ENCODE results near the gene PNKD. TPM values are rescaled to one million over a fixed set of nuclear protein-coding genes. Genes with fewer than 3 reads are reported as not detected.

PNKD gene
- total RNA-seq, 1 experiment from 2014 or later, result 49.8 TPM

DNA sequence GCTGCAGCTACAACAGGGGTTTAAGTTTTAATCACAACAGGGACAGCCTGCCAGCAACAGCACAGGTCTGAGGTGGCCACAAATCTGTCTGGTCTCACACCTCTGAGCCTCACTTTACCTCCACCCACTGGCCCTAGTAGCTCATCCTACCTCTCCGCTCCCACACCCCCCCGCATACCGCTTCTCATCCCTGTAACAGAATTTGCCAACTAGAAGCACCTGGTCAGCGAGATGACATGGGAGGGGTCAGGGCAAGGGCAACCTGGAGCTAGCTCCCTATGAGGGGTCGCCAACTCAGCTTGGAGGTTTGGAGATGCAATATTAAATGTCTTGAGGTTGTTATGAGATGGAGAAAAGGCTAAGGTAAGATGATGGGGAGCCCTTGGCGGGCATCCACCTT lies 93.9 kb downstream of the PNKD start:
- TF ChIP-seq, protein P1, sequence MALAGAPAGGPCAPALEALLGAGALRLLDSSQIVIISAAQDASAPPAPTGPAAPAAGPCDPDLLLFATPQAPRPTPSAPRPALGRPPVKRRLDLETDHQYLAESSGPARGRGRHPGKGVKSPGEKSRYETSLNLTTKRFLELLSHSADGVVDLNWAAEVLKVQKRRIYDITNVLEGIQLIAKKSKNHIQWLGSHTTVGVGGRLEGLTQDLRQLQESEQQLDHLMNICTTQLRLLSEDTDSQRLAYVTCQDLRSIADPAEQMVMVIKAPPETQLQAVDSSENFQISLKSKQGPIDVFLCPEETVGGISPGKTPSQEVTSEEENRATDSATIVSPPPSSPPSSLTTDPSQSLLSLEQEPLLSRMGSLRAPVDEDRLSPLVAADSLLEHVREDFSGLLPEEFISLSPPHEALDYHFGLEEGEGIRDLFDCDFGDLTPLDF (CRISPR knock-in tag; IDR thresholded peaks at IDR 0.05), result no peak
- no peak for TF ChIP-seq ZNF317 (CRISPR knock-in tag; IDR thresholded peaks at IDR 0.05; ENCODE audit: borderline replicate concordance, low read depth)
- TF ChIP-seq ELF4 (CRISPR knock-in tag; IDR thresholded peaks at IDR 0.05; ENCODE audit: low read depth), result no peak
- TF ChIP-seq SP1 (CRISPR knock-in tag; conservative IDR thresholded peaks at IDR 0.05), result no peak
- TF ChIP-seq NR2C2 (CRISPR knock-in tag; IDR thresholded peaks at IDR 0.05), result no peak
- ChIA-PET CTCF (interaction anchor here (1.7 kb wide), 1 partner anchor 68 kb away, joined by 4 read pairs; no protein-coding TSS in a partner anchor), POLR2A (no interaction called here)
- no peak for ATAC-seq
- Mint-ChIP-seq H3K36me3 (no peaks in the 10 kb centered on the region), H3K27me3 (ENCODE audit: low read depth) (no peaks in the 10 kb centered on the region), H3K4me3 (no peak overlapping the region), H3K4me1 (peaks cover 9% of the 10 kb centered on the region; the same call in 1 of the 2 replicates), H3K9me3 (no peaks in the 10 kb centered on the region), H3K27ac (no peak overlapping the region)
- DNase-seq (ENCODE audit: low spot score), result no peak

DNA sequence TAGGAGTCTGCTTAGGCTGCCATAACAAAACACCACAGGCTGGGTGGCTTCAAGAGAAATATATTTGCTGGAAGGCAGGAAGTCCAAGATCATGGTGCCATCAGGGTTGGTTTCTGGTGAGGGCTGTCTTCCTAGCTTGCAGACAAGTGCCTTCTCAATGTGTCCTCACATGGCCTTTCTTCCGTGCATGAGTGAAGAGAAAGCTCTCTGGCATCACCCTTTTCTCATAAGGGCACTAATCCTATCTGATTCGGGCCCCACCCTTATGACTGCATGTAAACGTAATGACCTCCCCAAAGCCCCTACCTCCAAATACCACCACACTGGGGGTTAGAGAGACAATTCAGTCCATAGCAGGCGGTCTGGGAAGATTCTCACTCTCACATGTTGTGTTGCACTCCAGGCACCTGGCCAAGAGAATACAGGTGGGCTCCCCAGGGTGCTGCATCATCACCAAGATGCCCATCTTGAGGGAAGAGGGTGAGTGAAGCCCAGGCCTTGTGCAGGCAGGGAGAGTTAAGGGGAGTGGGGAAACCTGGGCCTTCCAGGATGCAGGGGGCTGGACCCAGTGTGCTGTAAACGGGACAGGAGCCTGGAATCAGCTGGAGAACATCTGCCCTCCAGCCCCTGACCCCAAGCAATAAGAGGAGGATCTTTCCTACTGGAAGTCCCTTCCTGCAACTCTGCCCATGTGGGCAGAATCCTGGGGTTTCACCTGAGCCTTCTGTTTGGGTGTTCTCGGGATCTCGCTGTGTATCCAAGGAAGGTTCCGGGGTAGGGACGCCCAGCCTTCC lies 96.5 kb downstream of the PNKD start:
- Mint-ChIP-seq H3K4me3 (peak overlapping the region; percentile 77), H3K27ac (peak overlapping the region; percentile 65), H3K36me3 (no peaks in the 10 kb centered on the region), H3K4me1 (peaks cover 6% of the 10 kb centered on the region; the same call in 1 of the 2 replicates), H3K27me3 (ENCODE audit: low read depth) (no peaks in the 10 kb centered on the region), H3K9me3 (no peaks in the 10 kb centered on the region)
- ATAC-seq (no peak), DNase-seq (ENCODE audit: low spot score) (no peak)
- TF ChIP-seq ZNF423 (CRISPR knock-in tag; IDR thresholded peaks at IDR 0.05), result 0 out of 2 replicates have a peak, but pooled peaks have one; percentile 9
- TF ChIP-seq, protein P2, sequence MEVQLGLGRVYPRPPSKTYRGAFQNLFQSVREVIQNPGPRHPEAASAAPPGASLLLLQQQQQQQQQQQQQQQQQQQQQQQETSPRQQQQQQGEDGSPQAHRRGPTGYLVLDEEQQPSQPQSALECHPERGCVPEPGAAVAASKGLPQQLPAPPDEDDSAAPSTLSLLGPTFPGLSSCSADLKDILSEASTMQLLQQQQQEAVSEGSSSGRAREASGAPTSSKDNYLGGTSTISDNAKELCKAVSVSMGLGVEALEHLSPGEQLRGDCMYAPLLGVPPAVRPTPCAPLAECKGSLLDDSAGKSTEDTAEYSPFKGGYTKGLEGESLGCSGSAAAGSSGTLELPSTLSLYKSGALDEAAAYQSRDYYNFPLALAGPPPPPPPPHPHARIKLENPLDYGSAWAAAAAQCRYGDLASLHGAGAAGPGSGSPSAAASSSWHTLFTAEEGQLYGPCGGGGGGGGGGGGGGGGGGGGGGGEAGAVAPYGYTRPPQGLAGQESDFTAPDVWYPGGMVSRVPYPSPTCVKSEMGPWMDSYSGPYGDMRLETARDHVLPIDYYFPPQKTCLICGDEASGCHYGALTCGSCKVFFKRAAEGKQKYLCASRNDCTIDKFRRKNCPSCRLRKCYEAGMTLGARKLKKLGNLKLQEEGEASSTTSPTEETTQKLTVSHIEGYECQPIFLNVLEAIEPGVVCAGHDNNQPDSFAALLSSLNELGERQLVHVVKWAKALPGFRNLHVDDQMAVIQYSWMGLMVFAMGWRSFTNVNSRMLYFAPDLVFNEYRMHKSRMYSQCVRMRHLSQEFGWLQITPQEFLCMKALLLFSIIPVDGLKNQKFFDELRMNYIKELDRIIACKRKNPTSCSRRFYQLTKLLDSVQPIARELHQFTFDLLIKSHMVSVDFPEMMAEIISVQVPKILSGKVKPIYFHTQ (CRISPR knock-in tag; IDR thresholded peaks at IDR 0.05), result no peak
- POLR2A ChIA-PET, result interaction anchor here (0.9 to 1.3 kb wide), 2 partner anchors 20 to 38 kb away, joined by 3 read pairs; no protein-coding TSS in a partner anchor
- CTCF ChIA-PET, result interaction anchor here (0.7 to 1.6 kb wide), 7 partner anchors 10 to 293 kb away, joined by 3 to 9 read pairs (median 3); partner anchors contain the start of gene CATIP

DNA sequence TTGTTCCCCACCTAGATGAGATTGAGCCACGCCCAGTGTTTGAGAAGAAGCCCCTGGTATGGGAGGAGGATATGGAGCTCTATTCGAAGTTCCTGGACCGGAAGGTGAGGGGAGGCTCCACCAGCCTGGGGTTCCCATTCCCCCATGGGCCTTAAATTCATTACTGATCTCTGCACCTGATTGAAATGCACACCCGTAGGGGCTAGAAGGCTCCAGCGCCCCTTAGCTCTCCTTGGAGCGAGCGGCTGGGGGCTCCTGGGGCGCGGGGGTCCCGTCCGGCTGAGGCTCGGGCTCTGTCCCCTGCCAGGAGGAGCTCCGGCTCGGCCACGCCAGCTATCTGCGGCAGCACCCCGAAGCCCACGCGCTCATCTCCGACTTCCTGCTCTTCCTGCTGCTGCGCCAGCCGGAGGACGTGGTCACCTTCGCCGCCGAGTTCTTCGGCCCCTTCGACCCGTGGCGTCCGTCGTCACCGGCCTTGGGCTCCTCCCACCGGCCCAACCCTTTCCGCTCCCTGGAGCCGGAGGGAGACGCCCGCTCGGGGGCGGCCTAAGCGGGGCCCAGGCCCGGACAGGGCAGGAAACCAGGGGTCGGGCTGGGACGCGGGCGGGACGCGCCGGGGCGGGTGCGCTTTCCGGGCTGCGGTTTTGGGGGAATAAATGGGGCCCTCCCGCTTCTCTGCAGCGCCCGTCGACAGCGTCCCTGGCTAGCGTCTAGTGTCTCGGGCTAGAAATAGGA lies 97.3 kb downstream of the PNKD start:
- DNase-seq (ENCODE audit: low spot score) (peak; percentile 84), ATAC-seq (peak; percentile 95)
- ChIA-PET POLR2A (interaction anchor here (0.5 to 1.3 kb wide), 3 partner anchors 20 to 292 kb away, joined by 3 to 4 read pairs (median 3); partner anchors contain the start of genes BCS1L and ZNF142), CTCF (interaction anchor here (0.7 to 1.6 kb wide), 7 partner anchors 11 to 293 kb away, joined by 3 to 9 read pairs (median 3); partner anchors contain the start of gene CATIP)
- Mint-ChIP-seq H3K27me3 (ENCODE audit: low read depth) (no peaks in the 10 kb centered on the region), H3K9me3 (no peaks in the 10 kb centered on the region), H3K4me3 (peak overlapping the region; percentile 77), H3K4me1 (peaks cover 6% of the 10 kb centered on the region; the same call in 1 of the 2 replicates), H3K36me3 (no peaks in the 10 kb centered on the region), H3K27ac (peak overlapping the region; percentile 65)
- TF ChIP-seq ESRRA (CRISPR knock-in tag; IDR thresholded peaks at IDR 0.05; ENCODE audit: borderline replicate concordance), result no peak
- TF ChIP-seq, protein P1 (CRISPR knock-in tag; IDR thresholded peaks at IDR 0.05), result no peak
- TF ChIP-seq SOX15 (CRISPR knock-in tag; IDR thresholded peaks at IDR 0.05), result no peak
- TF ChIP-seq CREM (CRISPR knock-in tag; IDR thresholded peaks at IDR 0.05), result no peak
- TF ChIP-seq JAZF1 (CRISPR knock-in tag; IDR thresholded peaks at IDR 0.05), result no peak
- TF ChIP-seq MYBL2 (CRISPR knock-in tag; IDR thresholded peaks at IDR 0.05), result peak; percentile 41; the same call in 1 of the 2 replicates
- TF ChIP-seq, protein P3, sequence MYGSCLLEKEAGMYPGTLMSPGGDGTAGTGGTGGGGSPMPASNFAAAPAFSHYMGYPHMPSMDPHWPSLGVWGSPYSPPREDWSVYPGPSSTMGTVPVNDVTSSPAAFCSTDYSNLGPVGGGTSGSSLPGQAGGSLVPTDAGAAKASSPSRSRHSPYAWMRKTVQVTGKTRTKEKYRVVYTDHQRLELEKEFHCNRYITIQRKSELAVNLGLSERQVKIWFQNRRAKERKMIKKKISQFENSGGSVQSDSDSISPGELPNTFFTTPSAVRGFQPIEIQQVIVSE (CRISPR knock-in tag; IDR thresholded peaks at IDR 0.05; ENCODE audit: borderline replicate concordance), result no peak
- no peak for TF ChIP-seq GRHL2 (CRISPR knock-in tag; IDR thresholded peaks at IDR 0.05; ENCODE audit: insufficient replicate concordance, severe bottlenecking)
- TF ChIP-seq, protein P2 (CRISPR knock-in tag; IDR thresholded peaks at IDR 0.05), result no peak
- no peak for TF ChIP-seq ZNF219 (CRISPR knock-in tag; IDR thresholded peaks at IDR 0.05; ENCODE audit: borderline replicate concordance)
- TF ChIP-seq, protein P4, sequence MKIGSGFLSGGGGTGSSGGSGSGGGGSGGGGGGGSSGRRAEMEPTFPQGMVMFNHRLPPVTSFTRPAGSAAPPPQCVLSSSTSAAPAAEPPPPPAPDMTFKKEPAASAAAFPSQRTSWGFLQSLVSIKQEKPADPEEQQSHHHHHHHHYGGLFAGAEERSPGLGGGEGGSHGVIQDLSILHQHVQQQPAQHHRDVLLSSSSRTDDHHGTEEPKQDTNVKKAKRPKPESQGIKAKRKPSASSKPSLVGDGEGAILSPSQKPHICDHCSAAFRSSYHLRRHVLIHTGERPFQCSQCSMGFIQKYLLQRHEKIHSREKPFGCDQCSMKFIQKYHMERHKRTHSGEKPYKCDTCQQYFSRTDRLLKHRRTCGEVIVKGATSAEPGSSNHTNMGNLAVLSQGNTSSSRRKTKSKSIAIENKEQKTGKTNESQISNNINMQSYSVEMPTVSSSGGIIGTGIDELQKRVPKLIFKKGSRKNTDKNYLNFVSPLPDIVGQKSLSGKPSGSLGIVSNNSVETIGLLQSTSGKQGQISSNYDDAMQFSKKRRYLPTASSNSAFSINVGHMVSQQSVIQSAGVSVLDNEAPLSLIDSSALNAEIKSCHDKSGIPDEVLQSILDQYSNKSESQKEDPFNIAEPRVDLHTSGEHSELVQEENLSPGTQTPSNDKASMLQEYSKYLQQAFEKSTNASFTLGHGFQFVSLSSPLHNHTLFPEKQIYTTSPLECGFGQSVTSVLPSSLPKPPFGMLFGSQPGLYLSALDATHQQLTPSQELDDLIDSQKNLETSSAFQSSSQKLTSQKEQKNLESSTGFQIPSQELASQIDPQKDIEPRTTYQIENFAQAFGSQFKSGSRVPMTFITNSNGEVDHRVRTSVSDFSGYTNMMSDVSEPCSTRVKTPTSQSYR (CRISPR knock-in tag; IDR thresholded peaks at IDR 0.05), result no peak

All from WTC11 (cell line).